Astrocyte of the hippocampus (primary cell): ENCODE measurements around the gene ATP8B1.

ENCODE experiments used
- DNase-seq: peaks from one replicate; pipeline ENCODE4 v3.0.0; 2011; ENCODE audit warnings: low read depth, low spot score

Gene ATP8B1

DNA sequence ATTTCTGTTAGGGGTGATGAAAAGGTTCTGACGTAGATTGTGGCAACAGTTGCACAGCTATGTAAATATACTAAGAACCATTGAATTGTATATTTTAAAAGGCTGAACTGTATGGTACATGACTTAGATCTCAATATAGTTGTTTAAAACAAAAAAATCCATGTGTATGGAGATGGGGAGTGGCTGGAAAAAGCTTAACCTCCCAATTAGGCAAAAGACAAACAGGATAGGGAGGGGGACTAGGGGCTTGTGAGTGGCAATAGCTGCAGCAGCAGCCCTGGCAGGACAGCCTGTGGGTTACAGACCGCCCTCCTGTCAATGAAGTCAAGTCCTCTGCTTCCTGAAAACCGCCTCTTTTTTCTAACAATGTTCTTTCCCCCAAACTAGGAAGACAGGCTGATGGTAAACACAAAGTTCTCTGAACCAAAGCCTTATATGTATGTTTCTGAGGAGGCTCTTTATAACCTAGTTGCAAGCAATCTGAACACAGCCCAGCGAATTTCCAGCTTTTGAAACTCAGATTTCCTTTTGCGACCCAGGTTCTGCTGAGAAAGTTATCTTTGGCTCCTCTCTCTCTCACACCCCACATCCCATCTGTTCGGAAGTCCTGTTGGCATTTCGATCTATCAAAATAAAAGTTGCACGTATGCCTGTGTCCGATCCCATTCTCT, 10.3 kb downstream of the ATP8B1 start:
- no peak for DNase-seq

DNA sequence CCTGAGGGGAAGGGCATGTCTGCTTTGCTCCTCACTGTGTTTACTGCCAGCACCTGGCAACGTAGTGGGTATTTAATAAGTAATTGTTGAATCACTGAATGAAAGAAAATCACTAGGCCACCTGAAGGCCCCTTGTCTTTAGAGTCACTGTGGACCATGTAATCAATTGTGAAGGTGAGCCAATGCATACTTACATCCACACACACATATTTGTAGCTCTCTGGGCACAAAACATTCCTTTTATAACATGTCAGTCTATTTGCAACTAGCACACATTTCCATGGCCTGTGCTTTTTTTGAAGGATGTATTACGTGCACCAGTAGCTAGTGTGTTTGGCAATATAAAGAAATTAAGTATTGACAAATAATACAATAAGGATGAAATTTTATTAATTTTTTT, 11.2 kb downstream of the ATP8B1 start:
- DNase-seq = no peak

DNA sequence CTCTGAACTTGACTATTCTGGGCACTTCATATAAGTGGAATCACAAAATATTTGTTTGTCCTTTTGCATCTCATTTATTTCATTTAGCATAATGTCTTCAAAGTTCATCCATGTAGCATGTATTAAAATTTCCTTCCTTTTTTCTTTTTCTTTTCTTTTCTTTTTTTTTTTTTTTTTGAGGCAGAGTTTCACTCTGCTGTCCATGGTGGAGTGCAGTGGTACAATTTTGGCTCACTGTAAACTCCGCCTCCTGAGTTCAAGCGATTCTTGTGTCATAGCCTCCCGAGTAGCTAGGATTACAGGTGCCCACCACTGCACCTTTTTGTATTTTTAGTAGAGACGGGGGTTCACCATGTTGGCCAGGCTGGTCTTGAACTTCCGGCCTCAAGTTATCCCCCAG, 11.9 kb downstream of the ATP8B1 start:
- no peak for DNase-seq

DNA sequence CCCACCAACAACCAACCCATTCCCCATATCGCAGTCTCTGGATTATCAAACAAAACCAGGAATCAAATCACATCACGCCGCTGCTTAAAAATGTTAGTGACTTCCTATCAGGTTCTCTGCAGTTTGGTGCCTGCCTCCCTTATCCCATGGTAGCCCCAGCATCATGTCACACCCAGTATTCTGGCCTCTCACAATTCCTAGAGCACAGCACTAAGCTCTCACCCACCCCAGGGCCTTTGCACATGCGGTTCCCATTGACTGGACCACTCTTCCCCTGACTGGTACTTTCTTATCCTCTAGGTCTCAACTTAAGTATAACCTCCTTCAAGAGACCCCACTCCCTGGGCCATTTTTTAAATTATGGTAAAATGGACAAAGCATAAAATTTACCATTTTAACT, 12.8 kb downstream of the ATP8B1 start:
- no peak for DNase-seq

DNA sequence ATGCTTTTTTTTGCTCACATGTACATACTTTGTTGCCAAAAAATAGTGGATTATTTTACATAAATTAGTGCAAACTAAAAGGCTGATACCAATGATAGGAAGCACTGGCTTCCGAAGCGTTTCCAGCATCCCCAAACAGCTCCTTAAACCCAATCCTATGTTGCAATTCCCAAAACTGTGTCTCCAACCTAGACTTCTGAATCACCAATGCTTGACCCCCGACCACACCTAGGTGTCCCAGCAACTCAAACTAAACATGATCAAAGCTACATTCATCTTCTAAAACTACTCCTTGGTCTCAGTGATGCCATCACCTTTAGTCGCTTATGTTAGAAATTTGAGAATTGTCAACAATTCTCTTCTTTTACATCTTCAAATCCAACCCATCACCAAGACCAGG, 13.4 kb downstream of the ATP8B1 start:
- DNase-seq = no peak

DNA sequence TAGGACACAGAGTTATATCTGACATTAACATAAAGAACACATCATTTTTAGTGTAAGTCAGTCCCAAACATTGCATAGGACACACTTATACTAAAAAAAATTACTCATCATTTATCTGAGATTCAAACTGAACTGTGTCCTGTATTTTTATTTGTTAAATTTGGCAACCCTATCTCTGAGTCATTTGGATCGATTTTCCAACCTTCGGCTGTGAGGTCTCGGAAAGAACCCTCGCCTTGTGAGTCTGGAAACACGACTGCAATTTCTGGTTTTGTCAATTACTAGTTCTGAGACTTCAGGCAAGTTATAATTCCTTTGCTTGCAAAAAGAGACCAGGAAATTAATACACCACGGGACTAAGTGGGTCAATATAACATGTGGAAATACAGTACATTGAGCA, 14.0 kb downstream of the ATP8B1 start:
- peak; percentile 65 for DNase-seq

DNA sequence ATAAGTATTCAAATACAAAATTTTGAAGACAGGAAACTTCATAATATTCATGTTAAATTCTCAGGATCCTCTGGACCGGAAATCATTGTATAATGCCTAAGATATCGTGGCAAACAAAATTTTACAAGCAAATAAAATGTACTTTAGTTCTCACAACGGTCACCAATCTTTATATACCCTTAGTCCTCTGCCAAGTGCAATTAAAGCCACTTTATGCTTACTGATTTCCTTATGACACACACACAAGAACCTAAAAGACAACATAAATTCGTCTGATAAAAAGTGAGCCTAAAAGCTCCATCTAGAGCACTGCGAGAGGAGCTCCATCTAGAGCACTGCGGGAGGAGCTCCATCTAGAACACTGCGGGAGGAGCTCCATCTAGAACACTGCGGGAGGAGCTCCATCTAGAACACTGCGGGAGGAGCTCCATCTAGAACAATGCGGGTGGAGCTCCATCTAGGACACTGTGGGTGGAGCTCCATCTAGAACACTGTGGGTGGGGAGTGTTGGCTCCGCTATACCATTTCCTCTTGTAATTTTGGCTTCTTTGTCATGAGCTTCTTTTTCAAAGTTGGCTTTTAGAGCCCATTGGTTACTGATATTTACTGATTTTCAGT, 15.9 kb downstream of the ATP8B1 start:
- no peak for DNase-seq

DNA sequence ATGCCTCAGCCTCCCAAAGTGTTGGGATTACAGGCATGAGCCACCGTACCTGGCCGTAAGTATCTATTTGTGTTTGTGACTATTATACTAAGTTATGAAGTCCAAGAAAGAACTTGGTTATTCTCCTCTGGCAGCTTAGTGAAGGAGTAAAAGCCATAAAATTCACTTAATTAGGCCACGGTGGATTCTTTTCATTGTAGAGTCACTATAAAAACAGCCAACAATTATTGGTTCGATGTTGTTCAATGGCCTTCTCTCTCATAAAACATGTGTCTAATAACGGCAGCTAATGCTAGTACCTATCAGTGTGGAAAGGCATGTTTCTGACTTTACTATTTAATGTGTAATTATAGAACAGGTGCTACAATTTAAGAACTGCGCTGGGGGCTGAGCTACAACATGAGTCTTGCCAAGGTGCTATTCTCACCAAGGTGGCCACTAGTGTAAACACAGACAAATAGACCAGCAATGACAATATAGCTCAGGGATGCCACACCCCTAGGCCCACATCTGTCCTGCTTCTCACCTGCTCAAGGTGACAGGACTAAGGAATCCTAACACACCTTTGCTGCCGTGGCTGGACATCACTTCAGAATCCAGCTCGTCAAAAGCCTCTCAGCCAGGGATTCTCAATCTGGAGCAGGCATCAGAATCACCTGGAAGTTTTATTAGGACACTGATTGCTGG, 17.2 kb downstream of the ATP8B1 start:
- no peak for DNase-seq

DNA sequence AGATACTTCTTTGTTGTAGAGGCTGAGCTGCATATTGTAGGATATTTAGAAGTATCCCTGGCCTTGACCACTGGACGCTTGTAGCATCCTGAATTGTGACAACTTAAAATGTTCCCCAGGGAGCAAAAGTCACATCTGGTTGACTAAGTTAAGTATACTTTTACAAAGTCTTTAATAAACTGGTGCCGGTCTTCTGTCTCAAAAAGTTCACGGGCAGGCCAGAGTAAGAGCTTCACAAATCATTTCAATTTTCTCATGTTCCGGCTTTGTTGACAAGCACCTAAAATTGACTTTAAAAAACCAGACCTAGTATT, 18.4 kb downstream of the ATP8B1 start:
- no peak for DNase-seq

DNA sequence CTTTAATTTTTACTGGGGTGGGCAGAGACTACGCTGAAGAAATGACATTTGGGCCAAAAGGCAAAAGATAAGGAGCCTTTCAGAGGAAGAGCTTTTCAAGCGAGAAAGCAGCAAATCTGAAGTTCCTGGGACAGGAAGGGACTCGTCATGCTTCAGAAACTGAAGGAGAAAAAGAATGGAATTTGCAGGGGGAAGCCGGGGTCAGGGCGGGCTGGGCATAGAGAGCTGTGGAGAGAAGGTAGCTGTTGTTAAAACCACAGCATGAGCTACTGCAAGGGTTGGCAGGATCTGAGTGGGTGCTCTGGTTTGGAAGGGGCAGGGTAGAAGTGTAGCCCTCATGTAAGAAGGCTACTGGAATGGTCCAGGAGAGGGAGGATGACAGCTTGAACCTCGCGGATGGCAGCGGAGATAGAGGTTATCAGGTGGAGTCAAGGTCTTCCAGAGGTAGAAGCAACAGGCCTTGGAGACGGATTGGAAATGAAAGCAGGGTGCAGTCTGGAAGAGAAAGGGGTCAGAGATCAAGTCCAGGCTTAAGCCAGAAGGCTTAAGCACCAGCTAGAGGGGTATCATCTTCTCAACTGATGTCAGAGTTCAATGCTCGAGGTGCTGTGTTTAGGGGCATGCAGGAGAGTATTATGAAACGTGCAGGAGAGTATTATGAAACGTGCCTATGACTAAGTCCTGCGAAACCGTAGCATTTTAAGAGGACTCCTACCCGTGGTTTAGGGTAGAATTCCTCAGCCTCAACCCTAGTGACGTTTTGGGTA, 18.9 kb downstream of the ATP8B1 start:
- DNase-seq = peak; percentile 48

DNA sequence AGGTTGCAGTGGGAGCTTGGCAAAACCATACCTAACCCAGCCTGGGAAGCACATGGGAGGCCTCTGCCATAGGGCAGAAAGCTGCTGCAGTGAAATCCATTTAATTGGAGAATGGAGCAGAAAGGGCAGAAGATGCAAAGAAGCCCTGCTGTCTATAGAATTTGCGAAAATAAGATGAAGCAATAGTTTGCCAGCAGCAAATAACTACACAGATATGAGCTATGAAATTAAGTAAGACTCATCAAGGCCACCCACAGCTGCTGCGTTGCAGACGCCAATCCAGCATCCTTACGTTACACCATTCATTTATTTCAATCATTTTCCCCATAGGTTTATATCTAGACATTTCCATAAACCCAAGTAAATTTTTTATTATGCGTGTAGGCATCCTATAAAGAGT, 21.1 kb downstream of the ATP8B1 start:
- DNase-seq = no peak

DNA sequence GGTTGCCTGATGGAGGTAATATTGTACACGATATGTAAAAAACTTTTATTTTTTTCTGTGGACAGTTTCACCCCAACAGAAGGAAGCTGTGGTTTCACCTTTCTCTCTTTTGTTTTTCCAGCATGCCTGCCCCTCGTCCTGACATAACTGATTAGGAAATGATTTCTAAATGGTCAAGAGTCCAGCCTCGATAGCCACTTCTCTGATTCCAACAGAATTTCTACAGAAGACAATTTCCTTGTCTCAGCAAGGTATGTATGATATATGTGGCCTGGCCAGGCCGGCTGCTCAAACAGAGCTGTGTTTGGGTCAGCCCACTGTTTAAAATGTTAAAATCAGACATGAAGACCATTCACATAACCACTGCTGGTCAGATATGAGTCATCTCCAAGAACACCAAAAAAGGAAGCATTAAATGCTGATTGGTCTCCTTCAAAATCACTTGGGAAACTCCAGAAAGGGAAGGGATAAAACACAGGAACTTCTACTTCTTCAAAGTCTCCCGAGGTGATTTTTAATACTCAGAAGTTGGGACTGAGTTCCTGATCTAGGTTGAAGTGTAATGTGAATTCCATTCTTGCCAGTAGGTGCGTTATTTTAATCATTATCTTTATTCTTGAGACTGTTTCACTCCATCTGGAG, 22.3 kb downstream of the ATP8B1 start:
- peak; percentile 87 for DNase-seq

DNA sequence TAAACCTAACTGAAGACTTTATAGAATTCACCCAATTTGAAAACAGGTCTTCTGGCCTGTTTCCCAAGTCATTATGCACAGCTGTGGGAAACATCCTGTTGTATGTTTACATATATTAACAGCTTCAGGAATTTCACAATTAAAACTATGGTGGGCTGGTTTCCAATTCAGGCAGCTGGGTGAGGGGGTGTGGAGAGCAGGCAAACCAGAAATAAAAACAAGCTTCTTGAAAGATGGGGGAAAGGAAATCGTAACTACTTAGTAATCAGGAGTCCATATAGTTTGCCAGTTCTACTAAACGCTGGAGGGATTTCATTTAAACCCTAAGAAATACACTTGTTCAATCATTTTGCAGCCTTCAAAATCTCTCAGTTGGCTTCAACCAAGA, 22.8 kb downstream of the ATP8B1 start:
- peak; percentile 71 for DNase-seq

DNA sequence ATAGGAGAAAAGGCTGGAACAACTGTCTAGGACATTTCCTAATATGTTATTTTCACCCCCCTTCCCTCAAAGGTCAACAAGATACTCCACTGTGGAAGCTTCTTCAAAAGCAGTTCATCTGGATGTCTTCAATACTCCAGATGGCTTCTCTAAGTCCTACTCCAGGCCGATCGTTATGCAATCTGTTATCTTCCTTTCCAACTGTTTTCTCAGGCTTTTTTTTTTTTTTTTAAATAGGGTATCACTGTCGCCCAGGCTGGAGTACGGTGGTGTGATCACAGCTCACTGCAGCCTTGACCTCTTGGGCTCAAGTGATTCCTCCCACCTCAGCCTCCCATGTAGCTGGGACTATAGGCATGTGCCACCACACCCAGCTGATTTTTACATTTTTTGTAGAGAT, 26.3 kb downstream of the ATP8B1 start:
- DNase-seq = no peak

DNA sequence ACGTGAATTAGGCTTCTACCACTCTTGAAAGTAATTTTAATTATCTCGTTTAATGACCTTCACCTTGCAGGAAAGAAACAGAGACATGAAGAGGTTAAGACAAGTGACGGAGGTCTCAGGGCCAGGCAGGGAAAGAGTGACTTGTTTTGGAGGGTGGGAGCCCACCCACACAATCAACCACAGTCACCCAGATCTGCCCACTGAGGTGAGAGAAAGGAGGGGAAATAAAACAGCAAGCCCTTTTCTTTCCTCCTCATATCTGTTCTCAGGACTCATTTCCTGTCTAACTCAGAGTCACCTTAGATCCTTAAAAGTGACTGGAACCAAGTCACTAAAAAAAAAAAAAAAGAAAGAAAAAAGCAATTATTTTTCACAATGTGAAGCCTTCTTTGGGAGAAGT, 26.8 kb downstream of the ATP8B1 start:
- no peak for DNase-seq

DNA sequence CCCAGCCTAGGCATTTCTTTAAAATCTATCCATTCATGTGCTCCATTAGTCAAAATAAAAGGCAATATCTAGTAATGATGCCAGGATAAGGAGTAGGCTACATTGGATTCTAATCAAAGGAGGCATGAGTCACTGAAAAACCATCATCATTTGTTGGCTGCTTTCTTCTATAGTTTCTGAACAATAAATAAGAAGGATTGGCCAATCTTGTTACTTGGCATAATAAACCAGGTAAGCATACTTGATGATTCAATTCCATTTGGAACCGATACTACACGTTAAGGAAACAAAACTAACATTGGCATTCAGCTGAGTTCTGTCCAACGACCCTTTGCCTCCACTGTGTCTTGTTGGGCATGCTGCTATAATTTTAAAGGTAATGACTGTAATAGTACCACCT, 27.2 kb downstream of the ATP8B1 start:
- DNase-seq = peak; percentile 40

DNA sequence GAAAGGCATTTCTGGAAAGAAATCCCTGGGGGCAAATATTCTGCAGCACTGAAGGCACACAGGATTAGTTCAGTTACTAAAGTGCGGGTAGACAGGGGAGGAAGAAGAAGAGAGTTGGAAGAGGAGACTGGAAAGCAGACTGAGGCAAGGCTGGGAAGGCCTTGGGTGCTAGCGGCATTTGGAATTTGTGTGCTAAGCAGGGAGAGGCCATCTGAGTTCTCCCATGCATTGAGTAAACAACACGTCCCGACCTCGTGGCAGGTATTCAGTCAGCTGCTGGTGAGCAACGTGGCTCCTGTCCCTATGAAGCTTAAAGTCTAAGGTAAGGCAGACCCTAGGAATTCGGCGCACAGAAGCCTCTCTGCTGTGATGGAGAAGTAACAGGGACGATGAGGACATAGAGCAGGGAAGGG, 30.7 kb downstream of the ATP8B1 start:
- no peak for DNase-seq

DNA sequence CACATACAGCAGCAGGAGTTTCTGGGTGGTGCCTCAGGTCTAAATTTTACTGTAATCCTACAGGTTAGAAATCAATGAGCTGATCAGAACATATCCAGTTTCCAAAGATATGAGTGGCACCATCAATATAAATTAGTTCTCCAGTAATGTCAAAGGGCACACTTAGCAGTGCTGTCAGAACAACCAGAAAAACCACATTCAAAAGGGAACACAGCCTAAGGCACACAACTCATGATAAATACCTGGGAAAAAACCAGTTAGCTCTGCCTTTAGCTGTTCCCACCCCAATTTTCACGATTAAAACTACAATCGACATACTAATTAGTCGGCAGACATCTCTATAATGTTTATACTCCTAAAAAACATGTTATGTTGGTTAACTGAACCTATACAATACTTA, 31.5 kb downstream of the ATP8B1 start:
- DNase-seq = no peak

DNA sequence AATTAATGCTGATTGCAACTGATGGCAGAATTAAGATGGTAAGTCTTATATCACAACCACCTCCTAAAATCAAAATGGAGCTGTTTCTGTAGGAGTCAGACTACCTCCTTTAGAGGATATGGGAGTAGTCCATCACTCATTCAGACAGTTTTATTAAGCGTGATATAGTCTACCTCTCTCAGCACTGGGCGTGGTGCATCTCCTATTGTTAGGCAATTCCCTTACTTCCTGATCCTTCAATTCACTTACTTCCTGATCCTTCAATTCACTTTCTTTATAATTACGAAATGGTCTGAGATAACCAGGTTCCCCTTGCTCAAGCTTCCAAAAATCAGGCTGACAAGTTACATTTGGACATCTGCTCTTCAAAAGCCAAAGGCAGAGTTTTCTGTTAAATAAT, 31.9 kb downstream of the ATP8B1 start:
- DNase-seq = no peak

DNA sequence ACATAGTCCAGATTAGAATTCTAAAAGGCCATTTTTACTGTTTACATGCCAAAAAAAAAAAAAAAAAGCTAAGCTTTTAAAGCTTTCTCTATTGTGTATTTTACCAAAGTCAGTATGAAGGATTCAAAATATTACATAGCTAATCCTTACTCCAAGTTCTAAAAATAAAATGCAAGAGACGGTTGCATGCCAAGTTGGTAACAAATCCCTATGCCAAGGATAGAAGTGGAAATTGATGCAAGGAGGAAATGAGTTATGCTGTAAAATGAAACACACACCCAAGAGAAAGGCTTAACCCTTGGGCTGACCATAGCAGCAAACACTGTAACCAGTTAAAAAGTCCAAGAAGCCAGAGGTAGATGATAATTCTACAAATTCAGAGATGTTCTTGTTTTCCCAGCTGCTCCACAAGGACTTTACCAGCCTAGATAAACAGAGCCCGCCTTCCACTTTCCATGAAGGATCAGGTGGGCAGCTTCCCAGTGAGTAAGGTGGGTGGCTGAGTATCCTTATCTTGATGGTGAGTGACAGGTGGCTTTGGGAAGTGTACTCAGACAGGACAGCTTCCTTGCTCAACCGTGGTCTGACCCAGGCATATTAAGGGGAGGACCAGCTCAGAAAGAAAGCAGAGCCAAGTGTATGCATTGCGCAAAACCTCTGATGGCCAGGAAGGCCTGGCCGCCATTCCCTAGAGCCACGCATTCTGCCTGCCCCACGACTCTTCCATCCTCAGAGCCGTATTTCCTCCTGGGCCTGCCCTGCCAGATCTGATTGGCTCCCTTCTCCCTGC, 34.4 kb downstream of the ATP8B1 start:
- no peak for DNase-seq

DNA sequence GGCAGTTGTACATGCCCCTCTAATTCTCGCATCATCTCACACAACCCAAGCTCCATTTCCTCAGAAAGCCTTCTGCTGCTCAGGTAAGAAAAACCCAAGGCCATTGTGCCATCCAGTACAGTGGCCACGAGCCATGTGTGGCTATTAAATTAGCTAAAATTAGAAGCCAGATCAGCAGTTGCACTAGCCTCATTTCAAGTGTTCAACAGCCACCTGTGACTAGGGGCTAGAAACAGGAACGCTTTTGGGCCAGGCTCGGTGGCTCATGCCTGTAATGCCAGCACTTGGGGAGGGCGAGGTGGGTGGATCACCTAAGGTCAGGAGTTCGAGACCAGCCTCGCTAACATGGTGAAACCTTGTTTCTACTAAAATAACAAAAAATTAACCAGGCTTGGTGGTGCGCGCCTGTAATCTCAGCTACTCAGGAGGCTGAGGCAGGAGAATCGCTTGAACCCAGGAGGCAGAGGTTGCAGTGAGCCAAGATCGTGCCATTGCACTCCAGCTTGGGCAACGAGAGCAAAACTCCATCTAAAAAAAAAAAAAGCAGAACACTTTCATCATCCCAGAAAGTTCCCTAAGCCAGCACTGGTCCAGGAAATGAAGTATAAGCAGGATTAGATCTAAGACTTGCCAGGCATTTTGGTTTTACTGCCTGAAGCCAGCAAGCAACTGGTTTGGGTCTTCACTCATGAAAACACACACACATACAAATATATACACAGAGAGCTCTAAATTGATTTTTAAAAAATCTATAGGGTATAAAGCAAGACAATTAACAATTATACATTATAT, 35.7 kb downstream of the ATP8B1 start:
- no peak for DNase-seq
